GM21723 (cell line): ENCODE data around the gene GTF2H1.
"Not testable (repeated sequence)": the region's sequence is repeated elsewhere in the genome, so short reads cannot be mapped to it uniquely, and the experiment has no call there.

Source experiments
- ATAC-seq: cut with Tn5 transposase; IDR thresholded peaks from one replicate; pipeline ENCODE4 v1.9.1; 2021; ENCODE audit warnings: mild to moderate bottlenecking, moderate library complexity; ENCODE audit not compliant: unreplicated experiment

GTF2H1 gene

DNA sequence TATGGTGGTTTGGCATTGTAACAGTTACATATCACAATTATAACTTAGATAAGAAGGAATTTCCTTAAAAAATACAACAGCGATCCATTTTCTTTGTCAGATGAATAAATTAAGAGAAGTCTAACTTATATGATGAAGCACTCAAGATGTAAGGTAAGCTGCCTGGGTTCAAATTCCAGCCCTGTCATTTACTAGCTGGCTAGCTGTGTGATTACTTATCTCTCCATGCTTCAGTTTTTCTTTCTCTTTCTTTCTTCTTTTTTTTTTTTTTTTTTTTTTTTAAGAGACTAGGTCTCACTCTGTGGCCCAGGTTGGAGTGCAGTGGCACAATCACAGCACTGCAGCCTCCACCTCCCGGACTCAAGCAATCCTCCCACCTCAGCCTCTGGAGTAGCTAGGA is 49.8 kb downstream of the GTF2H1 start:
- no peak for ATAC-seq

DNA sequence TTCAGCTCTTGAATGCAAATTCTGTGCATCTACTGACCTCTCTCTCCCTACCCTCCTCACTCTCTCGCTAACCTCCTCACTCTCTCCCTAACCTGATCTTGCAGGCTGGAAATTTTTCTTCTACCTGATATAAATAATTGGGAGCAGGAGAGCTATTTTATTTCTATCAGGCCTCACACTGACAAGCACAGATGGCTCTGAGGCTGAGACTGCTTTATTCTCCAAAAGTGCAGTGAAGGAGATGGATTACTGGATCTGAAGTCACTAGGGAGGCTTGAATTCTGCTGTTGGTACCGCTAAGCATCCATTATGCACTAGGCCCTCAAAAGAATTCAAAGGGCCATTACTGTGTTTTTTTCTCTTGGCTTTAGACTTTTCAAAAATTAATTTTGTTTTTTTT is 52.6 kb downstream of the GTF2H1 start:
- ATAC-seq = no peak

DNA sequence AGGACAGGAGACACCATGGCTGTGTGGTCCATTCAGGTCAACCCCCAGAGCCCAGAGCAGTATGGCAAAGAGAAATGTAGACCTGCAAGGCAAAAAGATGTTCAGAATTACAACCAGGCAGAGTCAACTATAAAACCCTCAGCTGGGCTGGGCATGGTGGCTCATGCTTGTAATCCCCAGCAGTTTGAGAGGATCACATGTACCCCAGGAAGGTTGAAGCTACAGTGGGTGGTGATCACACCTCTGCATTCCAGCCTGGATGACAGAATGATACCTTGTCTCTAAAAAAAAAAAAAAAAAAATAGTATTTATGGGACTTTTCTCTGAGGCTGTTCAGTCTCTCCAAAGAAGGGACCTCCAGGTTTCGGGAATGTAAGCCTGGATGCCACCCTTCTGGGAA is 53.6 kb downstream of the GTF2H1 start:
- ATAC-seq = no peak

DNA sequence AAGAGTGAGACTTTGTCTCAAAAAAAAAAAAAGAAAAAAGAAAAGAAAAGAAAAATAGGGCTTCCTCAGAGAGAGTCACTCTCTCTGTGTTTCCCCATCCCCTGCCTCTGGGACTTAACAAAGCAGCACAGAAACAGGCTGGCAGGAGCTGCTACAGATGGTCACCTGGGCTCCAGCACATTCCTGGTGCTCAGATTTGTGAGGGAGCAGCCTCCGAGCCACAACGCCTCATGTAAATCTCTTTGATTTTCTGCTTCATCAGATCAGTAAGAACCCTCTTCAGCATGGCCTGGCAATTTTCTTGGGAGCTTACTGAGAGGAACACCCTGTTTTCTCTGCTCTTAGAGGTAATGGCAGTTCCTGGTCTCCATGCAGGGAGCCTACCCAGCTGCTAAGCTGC is 56.8 kb downstream of the GTF2H1 start:
- ATAC-seq = no peak

DNA sequence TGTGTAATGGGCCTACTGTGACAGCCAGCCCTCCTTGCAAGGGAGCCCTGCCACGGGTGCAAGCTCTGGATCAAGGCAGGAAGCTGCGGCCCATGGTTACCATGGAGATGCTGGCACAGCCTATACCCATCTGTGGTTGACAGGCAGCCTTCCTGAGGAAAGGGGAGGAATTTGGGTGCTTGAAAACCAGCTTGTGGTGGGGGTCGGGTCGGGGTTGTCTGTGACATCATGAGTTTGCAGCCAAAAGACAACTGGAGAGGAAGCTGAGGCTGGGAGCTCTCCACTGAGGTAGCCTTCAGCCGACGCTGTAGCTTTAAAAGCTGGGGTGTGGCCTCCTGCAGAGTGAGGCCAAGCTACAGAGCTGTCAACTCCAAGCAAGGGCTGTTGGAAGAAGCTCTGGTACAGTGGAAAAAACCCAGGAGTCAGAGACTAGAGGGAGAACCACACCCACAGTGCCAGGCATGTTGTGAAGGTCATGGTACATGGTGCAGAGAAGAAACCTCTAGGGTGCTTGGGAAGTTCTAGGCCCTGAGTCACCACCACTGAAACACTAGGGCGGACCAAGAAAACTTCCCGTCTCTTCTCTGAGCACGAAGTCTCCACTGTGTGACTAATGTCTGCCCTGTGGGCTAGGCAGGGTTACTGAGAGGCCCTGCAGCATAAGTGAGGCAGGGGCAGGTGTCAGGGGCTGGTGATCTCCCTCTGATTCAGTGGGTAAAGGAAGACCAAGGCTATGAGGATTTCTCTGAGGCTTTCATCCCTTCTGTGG is 61.2 kb downstream of the GTF2H1 start:
- ATAC-seq = peak; percentile 88

DNA sequence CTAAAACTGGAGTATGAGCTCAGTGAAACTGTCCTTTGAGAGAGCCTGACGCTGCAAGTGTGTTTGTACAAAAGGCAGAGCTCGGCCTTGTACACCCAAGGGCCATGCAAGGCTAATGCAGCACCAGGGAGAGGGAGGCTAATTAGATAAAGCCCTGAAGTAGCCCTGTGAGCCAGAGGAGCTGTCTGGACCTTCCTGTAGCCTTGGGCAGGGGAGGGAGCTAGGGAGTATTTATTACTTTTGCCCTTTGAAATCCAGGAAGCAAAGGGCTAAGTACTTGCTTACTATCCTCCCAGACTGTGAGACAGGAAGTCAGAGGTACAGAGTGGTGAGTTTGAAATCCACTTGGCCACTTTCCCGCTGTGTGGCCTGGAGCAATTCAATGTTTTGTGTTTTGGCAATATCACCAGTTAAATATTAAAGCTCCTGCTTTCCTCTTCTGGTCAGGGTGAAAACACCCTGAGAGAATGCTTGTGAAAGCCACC is 61.8 kb downstream of the GTF2H1 start:
- peak; percentile 69 for ATAC-seq

DNA sequence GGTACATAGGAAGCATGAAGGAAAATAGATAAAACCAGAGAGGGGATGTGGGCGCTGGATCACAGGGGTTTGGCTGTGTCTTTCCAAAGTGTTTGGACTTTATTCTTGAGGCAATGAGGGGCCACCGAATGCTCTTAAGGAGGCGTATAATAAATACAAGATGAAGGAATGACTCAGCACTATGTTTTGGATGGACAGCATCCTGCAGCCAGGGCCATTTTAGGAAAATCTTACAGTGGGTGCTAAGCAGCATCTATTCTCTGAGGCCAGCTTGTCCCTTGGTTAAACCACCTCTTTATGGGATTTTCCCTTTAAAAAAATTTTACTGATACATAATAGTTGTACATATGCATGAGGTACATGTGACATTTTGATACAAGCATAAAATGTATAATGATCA is 67.7 kb downstream of the GTF2H1 start:
- no peak for ATAC-seq

DNA sequence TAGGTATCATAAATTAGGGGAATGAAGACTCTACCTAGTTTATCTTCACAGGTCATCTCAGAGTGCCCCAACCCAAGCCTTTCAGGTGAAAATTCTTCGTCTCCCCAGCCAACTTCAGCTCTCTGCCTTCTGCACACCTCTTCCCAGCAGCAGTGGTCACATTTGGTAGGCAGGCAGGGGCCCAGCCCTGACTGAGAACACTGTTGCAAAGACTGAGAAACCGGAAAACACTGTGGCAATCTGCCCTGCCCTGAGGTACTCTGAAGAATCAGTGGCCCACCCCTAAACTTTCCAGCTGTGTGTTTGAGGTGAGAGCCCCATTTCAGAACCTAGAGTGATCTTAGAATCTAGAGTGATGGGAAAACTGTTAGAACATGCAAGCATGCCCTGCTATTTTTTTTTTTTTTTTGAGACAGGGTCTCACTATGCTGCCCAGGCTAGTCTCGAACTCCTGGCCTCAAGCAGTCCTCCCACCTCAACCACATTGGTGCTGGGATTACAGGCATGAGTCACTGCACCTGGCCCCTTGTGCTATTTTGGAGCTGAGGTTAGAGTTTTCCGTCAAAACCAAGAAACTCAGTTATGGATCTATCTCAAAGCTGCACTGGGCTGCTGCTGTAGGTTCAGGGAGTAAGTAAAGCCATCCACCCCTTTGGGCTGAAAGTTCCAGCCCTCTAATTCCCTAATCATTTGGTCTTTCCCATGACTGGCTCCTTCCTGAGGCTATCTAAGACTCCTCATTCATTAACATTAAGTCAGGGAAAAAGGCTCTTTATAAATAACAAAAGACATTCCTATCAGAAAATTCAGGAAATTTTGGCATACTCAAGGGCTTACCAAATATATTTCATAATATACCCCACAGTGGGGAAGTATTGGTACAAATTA is 70.3 kb downstream of the GTF2H1 start:
- ATAC-seq = no peak

DNA sequence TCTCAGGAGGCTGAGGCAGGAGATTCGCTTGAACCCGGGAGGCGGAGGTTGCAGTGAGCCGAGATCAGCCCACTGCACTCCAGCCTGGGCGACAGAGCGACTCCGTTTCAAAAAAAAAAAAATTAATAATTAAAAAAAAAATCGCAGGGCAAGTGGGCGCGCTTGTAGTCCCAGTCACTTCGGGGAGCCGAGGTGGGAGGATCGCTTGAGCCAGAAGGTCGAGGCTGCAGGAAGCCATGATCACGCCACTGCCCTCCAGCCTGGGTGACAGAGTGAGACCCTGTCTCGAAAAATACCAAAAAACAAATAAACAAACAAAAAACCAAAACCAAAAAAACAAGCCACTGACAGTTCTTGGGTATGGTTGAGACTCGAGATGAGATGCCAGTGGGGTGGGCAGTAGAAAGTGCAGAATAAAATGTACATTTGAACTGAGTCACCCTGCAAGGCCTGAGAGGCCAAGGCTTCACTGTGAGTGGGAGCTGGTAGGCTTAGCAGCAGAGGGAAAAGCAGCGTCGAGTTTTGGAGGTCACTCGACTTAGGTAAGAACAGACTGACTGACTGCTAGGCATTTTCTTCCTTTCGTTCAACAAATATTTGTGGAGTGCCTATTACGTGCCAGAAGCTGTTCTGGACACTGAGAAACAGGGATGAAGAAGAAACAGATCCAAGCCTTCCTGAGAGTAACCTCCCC is 71.4 kb downstream of the GTF2H1 start:
- ATAC-seq = peak; percentile 8

DNA sequence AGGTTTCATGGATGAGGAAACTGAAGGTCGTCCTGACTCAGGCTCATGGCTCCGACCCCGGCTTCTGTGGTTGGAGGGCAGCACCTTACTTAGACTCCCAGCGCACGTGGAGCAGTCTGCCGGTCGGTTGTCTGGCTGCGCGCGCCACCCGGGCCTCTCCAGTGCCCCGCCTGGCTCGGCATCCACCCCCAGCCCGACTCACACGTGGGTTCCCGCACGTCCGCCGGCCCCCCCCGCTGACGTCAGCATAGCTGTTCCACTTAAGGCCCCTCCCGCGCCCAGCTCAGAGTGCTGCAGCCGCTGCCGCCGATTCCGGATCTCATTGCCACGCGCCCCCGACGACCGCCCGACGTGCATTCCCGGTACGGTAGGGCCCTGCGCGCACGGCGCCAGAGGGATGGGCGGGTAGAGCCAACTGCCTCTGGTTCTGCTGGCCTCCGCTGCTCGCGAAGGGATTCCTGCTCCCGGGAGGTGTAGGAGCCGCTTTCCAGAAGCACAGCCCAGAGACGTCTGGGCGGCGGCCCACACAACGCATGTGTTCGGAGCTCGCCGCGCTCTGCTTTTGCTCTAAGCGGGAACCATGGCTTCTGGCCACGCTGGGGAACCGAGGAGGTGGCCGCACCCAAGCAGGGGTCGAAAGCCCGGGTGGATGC is 72.0 kb downstream of the GTF2H1 start, which contains the start of gene LDHA:
Gene LDHA, plus strand, starts transcription at position 289 of the 653 bp plus-strand sequence. CDS start 2,280 bp downstream, outside the sequence.
- peak; percentile 74 for ATAC-seq

DNA sequence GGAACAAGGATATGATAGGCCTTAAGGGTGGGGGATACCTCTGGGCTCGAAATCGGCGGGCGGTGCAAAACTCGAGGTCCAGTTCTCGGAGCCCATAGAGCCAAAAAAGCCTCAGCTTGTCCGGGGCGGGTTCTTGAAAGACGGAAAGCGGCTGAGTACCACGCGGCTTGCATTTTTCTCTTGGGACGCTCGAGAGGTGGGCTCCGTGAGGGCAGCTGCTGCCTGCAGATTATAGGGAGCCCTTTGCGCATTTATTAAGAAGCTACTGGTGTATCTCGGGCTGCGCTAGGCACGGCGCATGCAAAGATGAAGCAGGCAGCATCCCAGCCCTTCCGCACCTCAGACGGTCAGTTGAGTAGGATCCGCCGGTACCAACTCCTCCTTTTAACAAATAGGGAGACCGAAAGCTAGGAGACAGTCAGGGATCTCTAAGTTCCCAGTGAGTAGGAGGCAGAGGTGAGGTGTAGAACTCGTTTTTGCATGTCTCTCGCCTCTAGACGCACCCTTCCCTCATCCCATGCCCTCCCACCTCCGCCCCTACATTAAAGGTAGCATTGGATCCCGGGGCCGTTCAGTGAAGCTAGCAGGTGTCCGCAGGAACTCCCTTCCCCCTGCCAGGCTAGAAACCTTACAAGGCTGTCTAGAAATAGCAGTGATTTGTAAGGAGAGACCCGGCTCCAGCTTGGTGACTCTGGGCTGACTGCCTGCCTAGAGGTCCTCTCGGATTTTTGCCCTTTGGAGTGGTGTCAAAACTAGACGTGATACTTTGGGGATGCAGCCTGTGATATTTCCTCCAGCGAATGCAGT is 72.8 kb downstream of the GTF2H1 start:
- no peak for ATAC-seq

DNA sequence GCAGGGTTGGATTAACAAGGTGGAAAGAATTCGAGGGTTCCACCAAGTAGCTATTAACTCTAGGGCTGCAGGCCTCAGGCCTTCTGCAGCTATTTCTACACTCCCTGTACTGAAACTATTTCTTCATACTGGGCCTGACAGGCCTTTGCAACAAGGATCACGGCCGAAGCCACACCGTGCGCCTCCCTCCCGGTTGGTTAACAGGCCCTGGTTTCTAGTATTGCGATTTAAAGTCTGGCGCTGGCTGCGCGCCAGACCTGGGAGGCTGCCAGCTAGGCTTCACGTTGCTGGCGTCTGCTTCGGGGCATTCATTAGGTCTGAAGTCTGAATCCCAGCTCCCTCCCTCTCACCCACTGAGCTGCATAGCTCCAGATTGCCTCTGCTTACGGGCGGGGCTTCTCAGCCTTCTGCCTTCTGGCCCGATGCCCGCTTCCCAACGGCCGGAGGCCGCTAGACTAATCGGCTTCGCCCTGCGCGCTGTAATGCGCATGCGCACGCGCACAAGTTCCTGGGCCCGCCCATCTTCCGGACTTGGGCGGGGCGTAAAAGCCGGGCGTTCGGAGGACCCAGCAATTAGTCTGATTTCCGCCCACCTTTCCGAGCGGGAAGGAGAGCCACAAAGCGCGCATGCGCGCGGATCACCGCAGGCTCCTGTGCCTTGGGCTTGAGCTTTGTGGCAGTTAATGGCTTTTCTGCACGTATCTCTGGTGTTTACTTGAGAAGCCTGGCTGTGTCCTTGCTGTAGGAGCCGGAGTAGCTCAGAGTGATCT is 73.6 kb downstream of the GTF2H1 start:
- peak; percentile 62 for ATAC-seq

DNA sequence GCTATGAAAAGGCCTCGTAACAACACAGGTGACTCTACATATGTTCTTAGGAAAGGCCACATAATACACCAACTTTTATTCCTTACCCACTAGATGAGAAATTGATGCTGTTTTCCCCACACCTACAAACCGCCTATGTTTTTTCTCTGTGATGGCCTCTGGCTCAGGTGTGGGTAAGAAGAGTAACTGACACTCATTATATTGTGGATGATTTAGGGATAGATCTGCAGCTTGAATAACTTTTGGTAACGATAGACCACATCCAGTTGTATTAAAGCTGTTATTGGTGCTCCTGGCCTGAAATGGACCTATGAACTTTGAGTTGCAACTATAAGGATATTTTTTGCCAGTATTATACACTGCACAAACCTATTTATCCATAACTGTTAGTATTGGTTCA is 75.6 kb downstream of the GTF2H1 start:
- ATAC-seq = no peak

DNA sequence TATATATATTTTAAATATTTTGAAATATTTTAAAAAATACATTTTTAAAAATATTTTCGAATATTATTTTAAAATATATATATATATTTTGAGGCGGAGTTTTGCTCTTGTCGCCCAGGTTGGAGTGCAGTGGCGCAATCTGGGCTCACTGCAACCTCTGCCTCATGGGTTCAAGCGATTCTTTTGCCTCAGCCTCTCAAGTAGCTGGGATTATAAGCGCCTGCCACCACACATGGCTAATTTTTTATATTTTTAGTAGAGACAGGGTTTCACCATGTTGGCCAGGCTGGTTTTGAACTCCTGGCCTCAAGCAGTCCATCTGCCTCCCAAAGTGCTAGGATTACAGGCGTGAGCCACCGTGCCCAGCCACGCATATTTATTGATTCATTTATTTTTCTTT is 78.7 kb downstream of the GTF2H1 start:
- not testable (repeated sequence) for ATAC-seq

DNA sequence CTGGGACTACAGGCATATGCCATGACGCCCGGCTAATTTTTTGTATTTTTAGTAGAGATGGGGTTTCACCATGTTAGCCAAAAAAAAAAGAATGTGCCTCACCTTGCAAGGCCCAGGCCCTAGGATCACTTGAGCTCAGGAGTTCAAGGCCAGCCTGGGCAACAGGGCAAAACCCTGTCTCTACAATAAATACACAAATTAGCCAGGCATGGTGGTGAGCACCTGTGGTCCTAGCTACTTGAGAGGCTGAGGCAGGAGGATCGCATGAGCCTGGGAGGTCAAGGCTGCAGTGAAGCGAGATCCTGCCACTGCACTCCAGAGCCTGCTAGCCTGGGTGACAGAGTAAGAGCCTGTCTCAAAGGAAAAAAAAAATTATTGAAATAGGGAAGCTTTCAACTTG is 81.7 kb downstream of the GTF2H1 start:
- ATAC-seq = no peak

DNA sequence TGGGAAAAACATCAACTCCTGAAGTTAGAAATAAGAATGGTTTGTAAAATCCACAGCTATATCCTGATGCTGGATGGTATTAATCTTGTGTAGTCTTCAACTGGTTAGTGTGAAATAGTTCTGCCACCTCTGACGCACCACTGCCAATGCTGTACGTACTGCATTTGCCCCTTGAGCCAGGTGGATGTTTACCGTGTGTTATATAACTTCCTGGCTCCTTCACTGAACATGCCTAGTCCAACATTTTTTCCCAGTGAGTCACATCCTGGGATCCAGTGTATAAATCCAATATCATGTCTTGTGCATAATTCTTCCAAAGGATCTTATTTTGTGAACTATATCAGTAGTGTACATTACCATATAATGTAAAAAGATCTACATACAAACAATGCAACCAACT is 85.0 kb downstream of the GTF2H1 start:
- ATAC-seq = not testable (repeated sequence)

DNA sequence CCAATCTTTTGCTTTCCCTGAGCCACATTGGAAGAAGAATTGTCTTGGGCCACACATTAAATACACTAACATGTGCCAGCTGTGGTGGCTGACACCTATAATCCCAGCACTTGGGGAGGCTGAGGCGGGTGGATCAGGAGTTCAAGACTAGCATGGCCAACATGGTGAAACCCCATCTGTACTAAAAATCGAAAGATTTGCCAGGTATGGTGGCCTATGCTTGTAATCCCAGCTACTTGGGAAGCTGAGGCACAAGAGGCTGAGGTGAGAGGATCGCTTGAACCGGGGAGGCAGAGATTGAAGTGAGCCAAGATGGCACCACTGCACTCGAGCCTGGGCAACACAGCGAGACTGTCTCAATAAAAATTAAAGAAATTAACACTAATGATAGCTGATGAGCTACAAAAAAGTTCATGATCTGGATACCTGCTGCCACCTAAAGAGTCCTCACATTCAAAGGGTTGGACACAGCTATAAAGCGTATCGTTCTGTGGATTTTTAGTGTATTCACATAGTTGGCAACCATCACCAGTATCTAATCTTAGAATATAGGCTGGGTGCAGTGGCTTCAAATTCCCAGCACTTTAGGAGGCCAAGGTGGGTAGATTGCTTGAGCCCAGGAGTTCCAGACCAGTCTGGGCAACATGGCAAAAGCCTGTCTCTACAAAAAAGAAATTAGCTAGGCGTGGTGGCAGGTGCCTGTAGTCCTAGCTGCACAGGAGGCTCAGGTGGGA is 86.4 kb downstream of the GTF2H1 start:
- ATAC-seq = no peak

DNA sequence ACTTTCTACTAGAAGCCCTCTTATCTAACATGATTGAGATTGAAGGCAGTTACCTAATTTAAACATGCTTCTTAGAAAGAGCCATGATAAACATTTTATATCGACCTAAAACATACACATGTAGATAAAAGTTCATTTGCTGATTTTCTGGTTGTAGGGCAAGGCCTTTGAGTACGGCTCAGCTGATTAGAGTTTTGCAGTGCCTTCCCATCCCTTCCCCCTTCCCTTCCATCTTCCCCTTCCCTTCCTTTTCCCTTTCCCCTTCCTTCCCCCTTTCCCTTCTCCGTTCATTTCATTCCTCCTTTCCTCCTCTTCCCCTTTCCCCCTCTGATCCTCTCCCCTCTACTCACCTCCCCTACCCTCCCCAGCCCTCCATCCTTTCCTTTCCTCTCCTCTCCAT is 94.1 kb downstream of the GTF2H1 start:
- ATAC-seq = no peak
